Activated CD4-positive, alpha-beta T cell treated with anti-CD3 and anti-CD28 coated beads, Interleukin-2, amount 50 U/mL, for 24 hours (primary cell): ENCODE measurements around the gene TCL1B.

Experiments
- DNase-seq, 2 donors: peaks; one replicate each; pipeline ENCODE4 v3.0.0-alpha.2; 2020; ENCODE audit warnings: low read depth in 1 of 2, low spot score in 1 of 2

TCL1B gene

GRCh38 chr14:95666450-95666849 lies 19.8 kb upstream of the TCL1B start:
- no peak for DNase-seq

- no peak for DNase-seq
These were observed 19.0 kb upstream of the TCL1B start for GRCh38 chr14:95667249-95667693.

- DNase-seq, result no peak
These were observed 17.9 kb upstream of the TCL1B start for GRCh38 chr14:95668235-95668772.

DNA sequence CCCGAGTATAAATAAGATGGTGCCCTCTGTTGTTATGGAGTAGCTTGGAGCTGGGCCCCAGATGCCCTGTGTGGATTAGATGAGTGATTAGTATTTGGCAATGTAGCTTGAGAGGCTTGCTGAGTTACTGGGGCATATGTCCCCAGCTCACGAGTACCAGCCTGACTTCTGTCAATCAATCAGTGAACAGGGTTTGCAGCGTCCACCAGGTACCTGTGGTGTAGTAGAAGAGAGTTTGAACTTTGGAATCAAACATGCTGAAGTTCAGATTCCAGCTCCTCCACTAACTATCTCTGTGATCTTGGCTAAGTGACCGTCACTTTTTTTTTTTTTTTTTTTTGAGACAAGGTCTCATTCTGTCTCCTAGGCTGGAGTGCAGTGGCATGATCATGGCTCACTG lies 11.6 kb upstream of the TCL1B start:
- no peak for DNase-seq

- no peak for DNase-seq
These were observed 10.7 kb upstream of the TCL1B start for GRCh38 chr14:95675486-95675885.

DNA sequence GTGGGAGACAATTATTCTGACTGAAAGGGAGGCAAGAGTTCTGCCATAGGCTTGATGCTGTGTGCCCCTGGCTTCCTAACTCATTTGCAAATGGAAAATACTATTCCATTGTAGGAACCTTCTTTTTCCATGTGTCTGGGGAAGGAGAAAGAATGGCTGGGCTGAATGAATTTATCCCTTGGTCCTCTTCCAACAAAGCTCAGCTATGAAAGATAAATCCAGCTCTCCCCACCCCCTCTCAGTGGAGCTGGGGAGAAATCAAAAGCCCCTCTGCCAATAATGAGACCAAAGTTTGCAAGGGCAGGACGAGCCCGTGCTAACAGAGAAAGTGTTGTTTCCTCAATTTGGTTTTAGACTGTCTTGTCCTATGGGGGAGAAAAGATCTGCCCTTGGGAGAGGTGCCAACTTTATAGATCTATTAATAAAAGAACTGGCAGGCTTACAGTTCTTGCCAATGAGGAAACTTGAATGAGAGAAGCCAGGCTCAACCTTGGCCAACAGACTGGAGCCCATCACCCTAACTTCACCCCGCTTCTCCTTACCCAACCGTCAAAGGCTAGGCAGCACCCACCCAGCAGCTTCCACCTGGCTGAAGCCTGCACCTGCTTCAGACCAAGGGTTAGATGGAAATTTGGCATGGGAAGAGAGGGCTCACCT lies 8.9 kb upstream of the TCL1B start:
- no peak for DNase-seq

DNA sequence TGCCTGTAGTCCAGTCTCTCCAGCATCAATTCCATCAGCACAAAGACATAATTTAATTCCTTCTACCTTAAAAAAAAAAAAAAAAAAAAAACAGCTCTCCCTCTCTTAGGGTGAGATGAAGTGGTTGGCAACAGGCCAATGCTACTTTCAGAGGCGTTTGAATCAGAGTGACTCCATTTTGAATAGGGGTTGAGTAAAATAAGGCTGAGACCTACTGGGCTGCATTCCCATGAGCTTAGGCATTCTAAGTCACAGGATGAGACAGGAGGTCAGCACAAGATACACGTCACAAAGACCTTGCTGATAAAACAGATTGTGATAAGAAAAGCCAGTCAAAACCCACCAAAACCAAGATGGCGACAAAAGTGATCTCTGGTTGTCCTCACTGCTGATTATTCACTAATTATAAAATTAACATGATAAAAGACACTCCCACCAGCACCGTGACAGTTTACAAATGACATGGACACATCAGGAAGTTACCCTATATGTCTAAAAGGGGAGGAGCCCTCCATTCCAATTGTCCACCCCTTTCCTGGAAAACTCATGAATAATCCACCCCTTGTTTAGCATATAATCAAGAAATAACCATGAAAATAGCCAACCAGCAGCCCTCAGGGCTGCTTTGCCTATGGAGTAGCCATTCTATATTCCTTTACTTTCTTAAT lies 6.9 kb upstream of the TCL1B start:
- no peak for DNase-seq

GRCh38 chr14:95679998-95680735 lies 6.1 kb upstream of the TCL1B start:
- DNase-seq, result no peak

DNA sequence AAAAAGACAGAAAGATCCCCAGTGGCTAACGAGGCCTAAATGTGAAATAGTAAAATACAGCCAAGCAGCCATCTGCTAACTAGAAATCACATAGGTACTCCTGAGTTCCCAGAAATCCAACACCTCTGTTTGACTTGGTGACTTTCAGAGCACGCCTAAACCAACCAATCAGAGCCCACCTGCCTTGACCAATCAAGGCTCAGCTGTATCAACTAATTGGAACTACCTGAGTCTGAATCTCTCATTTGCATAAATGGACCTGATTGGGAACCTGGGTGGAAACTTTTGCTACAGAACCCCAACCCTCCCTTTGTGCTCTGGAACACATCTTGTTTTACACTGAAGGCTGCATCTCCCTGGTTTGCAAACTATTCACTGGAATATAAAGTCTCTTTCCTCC lies 5.1 kb upstream of the TCL1B start:
- no peak for DNase-seq

GRCh38 chr14:95683793-95684192 lies 2.4 kb upstream of the TCL1B start:
- peak; percentile 3 to 11 for DNase-seq

DNA sequence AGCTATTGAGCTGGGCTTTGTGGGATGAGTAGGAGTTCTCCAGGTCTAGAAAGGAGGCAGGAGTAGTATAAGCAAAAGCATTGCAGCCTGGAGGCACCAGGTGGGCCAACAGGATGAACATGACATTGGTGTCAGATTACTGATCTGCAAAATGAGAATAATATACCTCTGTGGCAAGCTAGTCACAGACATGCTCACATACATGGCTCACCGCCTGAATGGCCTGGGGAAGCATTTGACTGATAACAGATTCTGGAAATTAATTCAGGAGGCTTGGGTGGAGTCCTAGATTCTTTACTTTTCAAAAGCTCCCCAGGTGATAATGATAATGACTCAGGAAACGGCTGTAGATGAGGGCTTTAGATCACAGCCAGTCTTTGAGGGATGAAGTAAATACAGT lies 709 bp downstream of the TCL1B start:
- DNase-seq, result no peak

- no peak for DNase-seq
These were observed 3.2 kb downstream of the TCL1B start for GRCh38 chr14:95689441-95689840.

DNA sequence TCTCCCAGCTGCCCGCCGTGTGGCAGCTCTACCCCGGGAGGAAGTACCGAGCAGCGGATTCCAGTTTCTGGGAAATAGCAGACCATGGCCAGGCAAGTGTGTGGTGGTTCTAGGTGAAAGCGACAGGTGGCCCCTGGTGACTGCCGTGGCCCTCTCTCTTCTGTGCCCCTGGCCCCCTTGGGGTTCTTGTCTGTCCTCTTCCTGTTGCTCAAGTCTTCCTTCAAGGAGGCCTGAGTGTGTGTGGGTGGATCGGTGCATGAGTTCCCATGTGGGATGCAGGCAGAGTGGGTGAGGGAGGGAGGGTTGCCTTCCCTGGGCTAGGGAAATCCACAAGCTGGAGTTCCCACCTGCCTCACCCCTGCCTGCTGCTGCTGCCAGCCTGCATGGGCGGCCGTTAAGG lies 4.6 kb downstream of the TCL1B start:
- DNase-seq, result no peak

DNA sequence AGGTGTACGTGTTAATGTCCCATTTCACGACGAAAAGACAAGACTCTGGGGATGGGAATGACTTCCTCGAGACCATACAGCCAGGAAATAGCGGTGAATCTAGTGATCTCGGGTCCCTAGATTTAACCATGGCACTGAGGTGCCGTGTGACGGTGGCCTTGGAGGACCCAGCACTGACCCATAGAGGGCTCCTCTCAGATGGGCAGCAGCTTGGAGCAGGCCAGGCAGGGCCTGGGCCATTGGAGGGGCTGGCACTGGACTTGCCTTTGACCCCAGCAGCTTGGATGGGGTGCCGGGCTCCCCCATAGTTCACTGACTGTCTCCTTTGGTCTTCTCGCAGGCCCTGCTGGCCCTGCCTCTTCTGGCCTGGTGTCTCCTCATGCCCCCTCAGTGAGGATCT lies 5.4 kb downstream of the TCL1B start:
- DNase-seq, result no peak

DNA sequence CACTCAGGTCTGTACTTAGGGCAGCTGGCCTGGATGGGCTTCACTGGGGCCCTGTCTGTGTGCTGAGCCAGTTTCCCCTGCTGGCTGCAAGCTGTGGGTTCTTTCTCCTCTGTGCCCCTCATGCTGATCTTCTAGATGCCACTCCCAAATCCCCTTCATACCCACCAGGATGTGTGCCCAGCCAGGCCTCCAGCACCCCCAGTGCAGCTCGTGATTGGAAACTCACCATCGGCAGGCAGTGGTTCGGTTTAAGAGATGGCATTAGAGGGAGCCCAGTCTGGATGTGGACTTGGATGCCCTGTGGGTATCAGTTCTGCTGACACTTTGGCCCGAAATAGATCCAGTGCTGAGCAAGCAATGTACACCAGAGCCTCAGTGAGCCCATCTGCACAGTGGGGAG lies 5.9 kb downstream of the TCL1B start:
- DNase-seq, result no peak

- DNase-seq, result no peak
These were observed 8.8 kb downstream of the TCL1B start for GRCh38 chr14:95695051-95695450.

DNA sequence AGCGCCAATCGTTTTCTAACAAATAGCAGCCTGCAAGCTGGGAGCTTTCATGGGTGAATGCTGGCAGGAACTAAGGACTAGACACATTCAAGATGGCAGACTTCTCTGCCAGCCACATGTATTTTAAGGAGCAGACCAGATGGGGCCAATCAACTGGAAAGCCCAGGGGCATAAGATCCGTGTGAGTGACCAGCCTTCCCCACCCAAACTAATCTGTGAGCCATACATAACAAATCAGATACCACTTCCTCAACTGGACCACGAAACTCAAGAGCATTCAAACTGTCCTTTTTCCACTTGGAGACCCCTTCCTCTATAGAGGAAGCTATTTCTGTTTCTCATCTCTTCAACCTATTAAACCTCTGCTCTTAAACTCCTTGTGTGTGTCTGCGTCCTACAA lies 9.7 kb downstream of the TCL1B start:
- no peak for DNase-seq

DNA sequence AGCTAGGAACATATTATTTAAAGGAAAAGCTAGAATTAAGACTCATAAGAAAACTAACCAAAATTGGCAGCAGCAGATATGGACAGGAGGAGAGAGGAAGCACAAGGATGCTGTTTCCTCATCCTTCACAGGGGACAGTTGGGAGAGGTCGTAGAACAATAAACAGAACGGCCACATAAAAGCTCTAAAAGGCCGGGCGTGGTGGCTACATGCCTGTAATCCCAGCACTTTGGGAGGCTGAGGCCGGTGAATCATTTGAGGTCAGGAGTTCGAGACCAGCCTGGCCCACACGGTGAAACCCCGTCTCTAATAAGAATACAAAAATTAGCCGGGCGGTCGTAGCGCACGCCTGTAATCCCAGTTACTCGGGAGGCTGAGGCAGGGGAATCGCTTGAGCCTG lies 10.5 kb downstream of the TCL1B start:
- no peak for DNase-seq

GRCh38 chr14:95697764-95698163 lies 11.5 kb downstream of the TCL1B start:
- no peak for DNase-seq

- no peak for DNase-seq
These were observed 12.1 kb downstream of the TCL1B start for GRCh38 chr14:95698287-95698686.

- DNase-seq, result no peak
These were observed 13.2 kb downstream of the TCL1B start for GRCh38 chr14:95699412-95699811.
